Stomach (tissue), 4 donors: ENCODE data around the gene NDUFS8.
A peak's percentile ranks its signal among the peaks of the same experiment; 100 is the strongest.

Experiments used
- POLR2AphosphoS5 ChIP-seq, 3 donors: sonication (generic); formaldehyde crosslinking; IDR thresholded peaks; one replicate each; pipeline ENCODE4 v1.6.1; 2016; ENCODE audit warnings: antibody characterized with exemption in 3 of 3
- TF ChIP-seq, protein P1 (sequence below), 7 experiments: fragments of 450-650 bp in 4 of 7; fragments of 200-600 bp in 3 of 7; sonication (generic) in 3 of 7; IDR thresholded peaks; one replicate each; pipeline ENCODE4 v1.5.1; 2016 to 2019; ENCODE audit warnings: antibody characterized with exemption in 7 of 7, control low read depth in 2 of 7, mild to moderate bottlenecking in 1 of 7

DNA sequence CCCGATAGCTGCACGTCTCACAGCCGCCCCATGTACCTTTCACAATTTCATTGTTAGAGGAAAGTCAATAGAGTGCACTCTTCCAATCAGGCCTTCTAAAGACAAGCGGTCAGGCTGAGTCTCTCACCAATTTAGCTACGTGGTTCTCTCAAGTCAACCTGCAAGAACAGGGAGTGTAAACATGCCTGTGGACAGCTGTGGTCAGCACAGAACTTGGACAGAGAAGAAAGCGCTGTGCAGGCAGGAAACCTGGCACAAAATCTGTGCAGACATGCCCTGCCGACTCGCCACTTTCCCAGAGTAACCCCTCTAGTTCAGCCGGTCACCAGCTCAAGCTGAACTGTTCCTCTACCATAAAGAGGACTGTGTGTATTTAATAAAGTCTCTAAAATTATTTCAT lies 51.2 kb downstream of the NDUFS8 start:
- TF ChIP-seq, protein P1, sequence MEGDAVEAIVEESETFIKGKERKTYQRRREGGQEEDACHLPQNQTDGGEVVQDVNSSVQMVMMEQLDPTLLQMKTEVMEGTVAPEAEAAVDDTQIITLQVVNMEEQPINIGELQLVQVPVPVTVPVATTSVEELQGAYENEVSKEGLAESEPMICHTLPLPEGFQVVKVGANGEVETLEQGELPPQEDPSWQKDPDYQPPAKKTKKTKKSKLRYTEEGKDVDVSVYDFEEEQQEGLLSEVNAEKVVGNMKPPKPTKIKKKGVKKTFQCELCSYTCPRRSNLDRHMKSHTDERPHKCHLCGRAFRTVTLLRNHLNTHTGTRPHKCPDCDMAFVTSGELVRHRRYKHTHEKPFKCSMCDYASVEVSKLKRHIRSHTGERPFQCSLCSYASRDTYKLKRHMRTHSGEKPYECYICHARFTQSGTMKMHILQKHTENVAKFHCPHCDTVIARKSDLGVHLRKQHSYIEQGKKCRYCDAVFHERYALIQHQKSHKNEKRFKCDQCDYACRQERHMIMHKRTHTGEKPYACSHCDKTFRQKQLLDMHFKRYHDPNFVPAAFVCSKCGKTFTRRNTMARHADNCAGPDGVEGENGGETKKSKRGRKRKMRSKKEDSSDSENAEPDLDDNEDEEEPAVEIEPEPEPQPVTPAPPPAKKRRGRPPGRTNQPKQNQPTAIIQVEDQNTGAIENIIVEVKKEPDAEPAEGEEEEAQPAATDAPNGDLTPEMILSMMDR (IDR thresholded peaks at IDR 0.05) = no peak
- peak; percentile 28 to 55 (median 49) for TF ChIP-seq POLR2AphosphoS5 (IDR thresholded peaks at IDR 0.05)
